CD4-positive, alpha-beta T cell (primary cell): ENCODE data around the gene CCDC150. TPM values are rescaled to one million over a fixed set of nuclear protein-coding genes. Genes with fewer than 3 reads are reported as not detected.
A peak's percentile ranks its signal among the peaks of the same experiment; 100 is the strongest.

Experiments used
- ATAC-seq: fragments of 200-7000 bp; cut with Tn5 transposase; one replicate; pipeline ENCODE4 v1.10.0; 2022; ENCODE audit warnings: mild to moderate bottlenecking; ENCODE audit not compliant: poor library complexity
- CTCF ChIA-PET: fragments of 350-600 bp; sonication (Branson Sonifier 250); formaldehyde crosslinking; loops from one replicate; lab custom pipeline; 2021; ENCODE audit warnings: antibody characterized with exemption, inconsistent platforms; lab: Charles Lee
- POLR2A ChIA-PET: fragments of 350-600 bp; sonication (Branson Sonifier 250); formaldehyde crosslinking; loops from one replicate; lab custom pipeline; 2021; ENCODE audit warnings: antibody characterized with exemption, inconsistent platforms; lab: Charles Lee
- DNase-seq, 14 experiments: peaks; one replicate each; pipeline ENCODE4 v3.0.0-alpha.2; 2013 to 2020; ENCODE audit warnings: mixed read lengths in 2 of 14
- H3K27ac ChIP-seq, 2 donors: one replicate each; pipeline versions ENCODE4 v1.5.1 to v1.7.0; 2013; ENCODE audit warnings: low read length in 2 of 2, low read depth in 1 of 2, mild to moderate bottlenecking in 1 of 2
- H3K27me3 ChIP-seq, 2 experiments: 1 replicate in 1 of 2; 2 replicates in 1 of 2; pipeline versions ENCODE4 v1.6.1 to v1.7.0; 2013; ENCODE audit warnings: low read length in 2 of 2, control low read depth in 1 of 2, mild to moderate bottlenecking in 1 of 2, moderate library complexity in 1 of 2; ENCODE audit not compliant: insufficient read depth in 2 of 2, control insufficient read depth in 1 of 2
- H3K36me3 ChIP-seq: one replicate; pipeline ENCODE4 v1.6.1; 2013; ENCODE audit warnings: low read length, control low read depth; ENCODE audit not compliant: insufficient read depth
- H3K4me1 ChIP-seq: one replicate; pipeline ENCODE4 v1.6.1; 2013; ENCODE audit warnings: low read length, control low read depth; ENCODE audit not compliant: insufficient read depth
- H3K4me3 ChIP-seq: one replicate; pipeline ENCODE4 v1.5.1; 2013; ENCODE audit warnings: mild to moderate bottlenecking, low read length, moderate library complexity
- H3K9me3 ChIP-seq, 2 experiments: 1 replicate in 1 of 2; 2 replicates in 1 of 2; pipeline versions ENCODE4 v1.6.1 to v1.7.0; 2013; ENCODE audit warnings: low read length in 2 of 2, mild to moderate bottlenecking in 2 of 2, control low read depth in 1 of 2, moderate library complexity in 1 of 2; ENCODE audit not compliant: control insufficient read depth in 1 of 2, insufficient read depth in 1 of 2
- H3K27ac Mint-ChIP-seq: one replicate; pipeline ENCODE4 v1.8.0; 2020; ENCODE audit warnings: mixed read lengths
- H3K27me3 Mint-ChIP-seq: one replicate; pipeline ENCODE4 v1.8.0; 2021; ENCODE audit warnings: mixed read lengths
- H3K36me3 Mint-ChIP-seq: one replicate; pipeline ENCODE4 v1.8.0; 2021; ENCODE audit warnings: low read depth, mixed read lengths
- H3K4me1 Mint-ChIP-seq: one replicate; pipeline ENCODE4 v1.8.0; 2021; ENCODE audit warnings: low read depth, mixed read lengths
- H3K4me3 Mint-ChIP-seq: one replicate; pipeline ENCODE4 v1.8.0; 2020; ENCODE audit warnings: mild to moderate bottlenecking, mixed read lengths
- H3K9me3 Mint-ChIP-seq: one replicate; pipeline ENCODE4 v1.8.0; 2020; ENCODE audit warnings: mixed read lengths
- intact Hi-C, 2 experiments: fragments of 100-400 bp; cut with DNase I in 1 of 2; cut with micrococcal nuclease in 1 of 2; formaldehyde crosslinking; loops; one replicate each; pipeline versions ENCODE4 v1.15.1 to v1.9.0; 2023 to 2025; cut with DNase I, micrococcal nuclease
- total RNA-seq, 174 experiments: library from RNA in 2 of 174; stranded (reverse) in 2 of 174; gene quantifications; one replicate each; pipeline ENCODE4 v1.2.3 and lab custom pipeline; 2021 to 2026
- TF ChIP-seq, protein P1 (sequence below): fragments of 200-600 bp; IDR thresholded peaks from one replicate; pipeline ENCODE4 v1.8.0; 2022; ENCODE audit warnings: antibody characterized with exemption, mild to moderate bottlenecking

The CCDC150 gene
- total RNA-seq, 2 experiments from 2014 or later: 0.22 to 0.75 TPM

DNA sequence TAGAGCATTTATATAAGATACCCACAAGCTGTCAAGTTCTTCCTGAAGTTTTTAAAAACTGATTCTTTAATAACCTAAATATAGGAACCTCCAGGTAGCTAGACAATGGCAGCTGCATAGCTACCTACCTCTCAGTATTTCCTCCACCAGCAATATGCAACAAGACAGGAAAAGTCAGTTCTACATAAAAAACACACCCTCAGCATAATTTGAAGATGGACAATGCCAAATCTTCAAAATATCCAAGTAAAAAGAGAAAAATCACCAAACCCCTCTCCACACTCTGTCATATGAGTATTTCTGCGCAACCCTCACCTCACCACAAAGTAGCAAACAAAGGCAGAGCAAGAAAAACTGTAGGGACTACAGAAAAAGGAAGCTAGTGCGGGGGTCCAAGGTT is 108.6 kb downstream of the CCDC150 start:
- no peak overlapping the region for H3K4me3 Mint-ChIP-seq
- POLR2A ChIA-PET: no interaction called here

DNA sequence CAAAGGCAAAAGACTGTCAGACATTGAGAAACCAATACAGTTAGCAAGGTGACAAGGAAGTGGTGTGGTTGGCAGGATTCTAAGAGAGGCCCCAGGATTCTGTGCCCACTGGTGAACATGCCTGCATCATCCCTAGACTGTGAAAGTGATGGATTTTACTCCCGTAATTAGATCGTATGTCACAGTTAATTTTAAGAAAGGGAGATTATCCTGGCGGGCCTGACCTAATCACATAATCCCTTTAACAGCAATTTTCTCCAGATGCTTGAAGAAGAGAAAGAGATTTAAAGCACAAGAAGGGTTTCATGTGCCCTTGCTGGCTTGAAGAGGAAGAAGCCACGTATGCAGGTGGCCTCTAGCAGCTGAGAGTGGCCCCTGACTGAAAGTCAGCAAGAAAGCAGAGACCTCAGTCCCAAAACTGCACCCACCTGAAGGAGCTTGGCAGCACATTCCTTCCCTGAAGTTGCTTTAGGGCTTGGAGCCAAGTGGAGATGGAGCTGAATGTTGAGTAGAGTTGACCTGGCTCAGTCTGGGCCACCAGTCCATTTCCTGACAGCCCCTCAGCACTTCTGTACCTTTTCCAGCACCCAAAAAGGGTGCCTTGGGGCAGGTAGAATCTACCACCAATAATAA is 110.9 kb downstream of the CCDC150 start:
- ATAC-seq (no peak), DNase-seq (no peak)
- Mint-ChIP-seq H3K4me1 (peaks cover 6% of the 10 kb centered on the region), H3K9me3 (peaks cover 4% of the 10 kb centered on the region), H3K27ac (no peak overlapping the region), H3K4me3 (no peak overlapping the region), H3K36me3 (no peaks in the 10 kb centered on the region), H3K27me3 (no peaks in the 10 kb centered on the region)
- ChIA-PET POLR2A (interaction anchor here (0.9 to 1.0 kb wide), 2 partner anchors 9 to 32 kb away, joined by 3 read pairs; no protein-coding TSS in a partner anchor), CTCF (interaction anchor here (0.6 to 1.3 kb wide), 7 partner anchors 9 to 370 kb away, joined by 3 to 8 read pairs (median 3); no protein-coding TSS in a partner anchor)
- H3K9me3 ChIP-seq: no peaks in the 10 kb centered on the region
- no peaks in the 10 kb centered on the region for H3K27me3 ChIP-seq
- no peaks in the 10 kb centered on the region for H3K36me3 ChIP-seq
- H3K4me1 ChIP-seq: peaks cover 4% of the 10 kb centered on the region
- intact Hi-C loops: loop anchor here in 1 of 2 experiments (5.0 kb wide), 2 partner anchors 627 to 1027 kb away; no protein-coding TSS in a partner anchor
- no peak overlapping the region for H3K4me3 ChIP-seq
- H3K27ac ChIP-seq: no peak overlapping the region
- TF ChIP-seq, protein P1, sequence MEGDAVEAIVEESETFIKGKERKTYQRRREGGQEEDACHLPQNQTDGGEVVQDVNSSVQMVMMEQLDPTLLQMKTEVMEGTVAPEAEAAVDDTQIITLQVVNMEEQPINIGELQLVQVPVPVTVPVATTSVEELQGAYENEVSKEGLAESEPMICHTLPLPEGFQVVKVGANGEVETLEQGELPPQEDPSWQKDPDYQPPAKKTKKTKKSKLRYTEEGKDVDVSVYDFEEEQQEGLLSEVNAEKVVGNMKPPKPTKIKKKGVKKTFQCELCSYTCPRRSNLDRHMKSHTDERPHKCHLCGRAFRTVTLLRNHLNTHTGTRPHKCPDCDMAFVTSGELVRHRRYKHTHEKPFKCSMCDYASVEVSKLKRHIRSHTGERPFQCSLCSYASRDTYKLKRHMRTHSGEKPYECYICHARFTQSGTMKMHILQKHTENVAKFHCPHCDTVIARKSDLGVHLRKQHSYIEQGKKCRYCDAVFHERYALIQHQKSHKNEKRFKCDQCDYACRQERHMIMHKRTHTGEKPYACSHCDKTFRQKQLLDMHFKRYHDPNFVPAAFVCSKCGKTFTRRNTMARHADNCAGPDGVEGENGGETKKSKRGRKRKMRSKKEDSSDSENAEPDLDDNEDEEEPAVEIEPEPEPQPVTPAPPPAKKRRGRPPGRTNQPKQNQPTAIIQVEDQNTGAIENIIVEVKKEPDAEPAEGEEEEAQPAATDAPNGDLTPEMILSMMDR: no peak

More for the DNA sequence above, 108.6 kb downstream of the CCDC150 start:
- Mint-ChIP-seq H3K9me3 (no peaks in the 10 kb centered on the region), H3K27me3 (no peaks in the 10 kb centered on the region), H3K36me3 (no peaks in the 10 kb centered on the region), H3K27ac (no peak overlapping the region), H3K4me1 (peaks cover 6% of the 10 kb centered on the region)
- intact Hi-C loops: no loop called here
- Histone ChIP-seq H3K27ac (no peak overlapping the region), H3K9me3 (no peaks in the 10 kb centered on the region), H3K4me3 (no peak overlapping the region), H3K36me3 (no peaks in the 10 kb centered on the region), H3K4me1 (peaks cover 4% of the 10 kb centered on the region), H3K27me3 (no peaks in the 10 kb centered on the region)
- CTCF ChIA-PET: no interaction called here
- ATAC-seq (no peak), DNase-seq (no peak)
- TF ChIP-seq, protein P1: no peak

DNA sequence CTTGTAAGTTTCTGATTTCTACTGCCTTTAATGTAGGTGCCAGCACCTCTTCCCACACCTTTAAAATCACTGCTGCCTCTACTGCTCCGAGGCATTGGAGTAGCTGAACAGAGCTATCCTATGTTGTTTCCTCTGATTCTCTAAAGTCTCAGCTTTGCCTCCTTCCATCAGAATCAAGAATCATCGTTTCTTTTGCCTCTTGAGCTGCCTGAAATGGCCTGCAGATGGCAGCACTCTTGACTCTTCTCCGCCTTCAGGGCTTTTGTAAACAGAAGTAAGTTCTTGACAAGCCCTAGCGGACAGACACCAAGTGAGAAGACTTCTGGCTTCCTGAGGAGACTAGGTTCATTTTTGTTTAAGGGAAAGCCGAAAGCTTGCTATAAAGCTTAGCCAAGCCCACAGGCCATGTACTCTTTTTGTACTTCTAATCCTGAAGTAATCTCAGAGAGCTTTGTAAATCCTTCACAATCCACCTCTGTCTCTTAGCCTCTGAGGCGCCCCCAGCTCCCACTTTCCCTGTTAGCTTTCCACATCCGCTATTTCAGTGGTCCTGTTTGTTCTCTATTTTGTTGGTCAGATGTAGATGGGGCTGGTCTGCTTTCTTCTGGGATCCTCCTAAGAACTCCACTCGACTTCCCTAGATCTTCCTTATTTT is 111.6 kb downstream of the CCDC150 start:
- Mint-ChIP-seq H3K4me3 (no peak overlapping the region), H3K27me3 (no peaks in the 10 kb centered on the region), H3K36me3 (no peaks in the 10 kb centered on the region), H3K27ac (no peak overlapping the region), H3K9me3 (peaks cover 7% of the 10 kb centered on the region), H3K4me1 (peaks cover 6% of the 10 kb centered on the region)
- DNase-seq (peak; percentile 31 to 76 (median 46)), ATAC-seq (peak; percentile 89)
- Histone ChIP-seq H3K9me3 (no peaks in the 10 kb centered on the region), H3K27me3 (no peaks in the 10 kb centered on the region), H3K4me3 (no peak overlapping the region), H3K27ac (no peak overlapping the region), H3K4me1 (peaks cover 4% of the 10 kb centered on the region), H3K36me3 (no peaks in the 10 kb centered on the region)
- CTCF ChIA-PET: interaction anchor here (0.6 to 1.3 kb wide), 7 partner anchors 9 to 369 kb away, joined by 3 to 8 read pairs (median 3); no protein-coding TSS in a partner anchor
- intact Hi-C loops: loop anchor here in 1 of 2 experiments (5.0 kb wide), 2 partner anchors 626 to 1026 kb away; no protein-coding TSS in a partner anchor
- TF ChIP-seq, protein P1: peak; percentile 73
- POLR2A ChIA-PET: interaction anchor here (0.7 to 1.0 kb wide), 3 partner anchors 8 to 682 kb away, joined by 3 read pairs; no protein-coding TSS in a partner anchor
